GM20000 (cell line): Measurements from ENCODE around the gene WDR27.

Experiments used
- DNase-seq: peaks from one replicate; pipeline ENCODE4 v3.0.0; 2012; ENCODE audit warnings: low spot score
- TF ChIP-seq, protein P1 (sequence below): IDR thresholded peaks from 2 replicates; pipeline ENCODE4 v1.5.1; 2012; ENCODE audit warnings: mild to moderate bottlenecking, control low read depth; ENCODE audit errors: extremely low read depth, missing control alignments

Gene WDR27

DNA sequence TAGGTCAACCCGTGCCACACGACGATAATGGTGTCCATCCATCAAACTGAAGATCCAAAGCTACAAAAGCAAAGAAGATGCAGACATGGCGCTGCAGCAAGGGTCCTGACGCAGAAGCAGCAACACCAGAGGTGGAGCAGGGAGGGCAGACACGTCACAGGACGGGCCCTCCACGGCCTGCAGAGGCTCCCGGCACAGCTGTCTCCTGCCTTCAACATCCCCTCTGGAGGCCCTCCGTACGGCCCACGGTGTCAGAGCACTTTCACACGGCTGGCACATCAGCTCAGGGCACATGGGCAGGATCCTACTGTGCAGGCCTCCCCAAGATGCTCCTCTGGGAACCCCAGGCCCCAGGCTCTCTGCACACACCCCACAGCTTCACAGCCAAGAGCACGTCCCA lies 37.6 kb downstream of the WDR27 start:
- TF ChIP-seq, protein P1, sequence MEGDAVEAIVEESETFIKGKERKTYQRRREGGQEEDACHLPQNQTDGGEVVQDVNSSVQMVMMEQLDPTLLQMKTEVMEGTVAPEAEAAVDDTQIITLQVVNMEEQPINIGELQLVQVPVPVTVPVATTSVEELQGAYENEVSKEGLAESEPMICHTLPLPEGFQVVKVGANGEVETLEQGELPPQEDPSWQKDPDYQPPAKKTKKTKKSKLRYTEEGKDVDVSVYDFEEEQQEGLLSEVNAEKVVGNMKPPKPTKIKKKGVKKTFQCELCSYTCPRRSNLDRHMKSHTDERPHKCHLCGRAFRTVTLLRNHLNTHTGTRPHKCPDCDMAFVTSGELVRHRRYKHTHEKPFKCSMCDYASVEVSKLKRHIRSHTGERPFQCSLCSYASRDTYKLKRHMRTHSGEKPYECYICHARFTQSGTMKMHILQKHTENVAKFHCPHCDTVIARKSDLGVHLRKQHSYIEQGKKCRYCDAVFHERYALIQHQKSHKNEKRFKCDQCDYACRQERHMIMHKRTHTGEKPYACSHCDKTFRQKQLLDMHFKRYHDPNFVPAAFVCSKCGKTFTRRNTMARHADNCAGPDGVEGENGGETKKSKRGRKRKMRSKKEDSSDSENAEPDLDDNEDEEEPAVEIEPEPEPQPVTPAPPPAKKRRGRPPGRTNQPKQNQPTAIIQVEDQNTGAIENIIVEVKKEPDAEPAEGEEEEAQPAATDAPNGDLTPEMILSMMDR, result no peak

GRCh38 chr6:169663468-169663867 lies 38.4 kb downstream of the WDR27 start:
- DNase-seq, result no peak
- TF ChIP-seq, protein P1, result no peak

More for the DNA sequence above, 37.6 kb downstream of the WDR27 start:
- DNase-seq, result no peak

DNA sequence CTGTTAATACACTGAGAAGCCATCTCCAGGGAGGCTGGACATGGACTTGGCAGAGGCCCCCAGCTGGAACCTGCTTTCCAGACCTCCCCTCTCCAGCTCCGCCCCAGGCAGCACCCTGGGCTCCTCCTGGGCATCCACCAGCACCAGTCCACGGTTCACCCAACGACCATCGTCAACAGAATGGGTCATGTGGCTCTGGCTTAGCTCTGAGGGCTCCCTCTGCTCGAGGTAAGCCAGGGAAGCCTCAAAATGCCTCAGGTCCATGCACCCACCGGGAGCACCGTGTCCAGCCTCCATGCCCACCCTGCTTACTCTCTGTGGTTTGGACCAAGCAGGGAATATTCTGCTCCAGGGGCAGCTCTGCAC lies 40.5 kb downstream of the WDR27 start:
- no peak for DNase-seq
- TF ChIP-seq, protein P1, result no peak

DNA sequence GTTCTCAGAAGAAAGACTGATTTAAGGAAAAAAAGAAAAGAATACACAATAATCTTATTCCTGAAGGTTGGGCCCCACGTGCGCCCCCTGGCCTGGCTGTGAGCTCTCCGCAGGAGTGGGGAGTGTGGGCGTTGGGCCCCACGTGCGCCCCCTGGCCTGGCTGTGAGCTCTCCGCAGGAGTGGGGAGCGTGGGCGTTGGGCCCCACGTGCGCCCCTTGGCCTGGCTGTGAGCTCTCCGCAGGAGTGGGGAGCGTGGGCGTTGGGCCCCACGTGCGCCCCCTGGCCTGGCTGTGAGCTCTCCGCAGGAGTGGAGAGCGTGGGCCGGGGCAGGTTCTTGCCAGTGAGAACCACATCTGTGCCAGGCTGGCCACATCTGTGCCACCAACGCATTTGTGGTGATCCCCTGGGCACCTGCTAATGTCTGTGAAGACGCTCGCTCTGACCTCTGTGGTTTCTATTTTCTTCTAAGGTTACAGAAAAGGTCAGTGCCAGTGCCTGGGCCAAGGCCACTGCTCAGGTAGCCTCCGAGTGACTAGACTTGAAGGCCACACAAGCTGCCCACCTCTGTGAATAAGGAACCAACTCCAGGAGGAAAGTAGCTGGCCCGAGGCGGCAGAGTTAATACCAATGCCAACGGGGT lies 41.0 kb downstream of the WDR27 start:
- no peak for DNase-seq
- TF ChIP-seq, protein P1, result no peak

DNA sequence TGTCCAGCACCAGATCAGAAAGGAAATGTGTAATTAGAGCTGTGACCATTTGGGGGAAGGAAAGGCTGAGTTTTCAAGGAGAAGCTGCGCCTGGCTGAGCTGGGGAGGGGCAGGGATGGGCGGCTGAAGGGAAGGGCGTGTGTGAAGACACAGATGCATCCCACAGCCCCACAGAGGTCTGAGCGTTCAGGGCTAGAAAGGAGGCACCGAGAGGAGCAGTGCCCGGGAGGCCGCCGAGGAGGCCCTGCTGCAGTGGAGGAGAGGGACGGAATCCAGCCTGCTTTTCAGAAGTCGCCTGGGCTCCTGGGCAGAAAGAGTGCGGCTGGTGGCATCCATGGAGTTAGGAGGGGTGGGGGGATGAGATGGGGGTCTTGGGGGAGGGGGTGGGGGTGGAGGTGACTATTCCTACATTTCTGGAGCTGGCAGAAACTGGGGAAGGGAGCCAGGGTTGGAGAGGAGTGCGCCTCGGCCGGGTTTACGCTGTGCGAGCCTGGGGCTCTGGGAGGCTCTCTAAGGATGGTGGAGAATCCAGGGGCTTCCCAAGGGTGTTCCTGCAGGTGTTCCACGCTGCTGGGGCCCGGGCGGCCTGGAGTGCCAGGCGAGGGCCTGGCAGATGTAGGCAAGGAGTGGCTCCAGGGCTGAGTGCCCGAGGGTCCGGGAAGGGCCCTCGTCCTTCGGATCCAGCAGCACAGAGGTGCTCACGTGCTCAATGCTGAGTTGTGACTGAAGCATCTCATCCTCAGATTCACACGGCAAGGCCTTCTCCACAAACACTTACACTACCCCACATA lies 41.8 kb downstream of the WDR27 start:
- no peak for DNase-seq
- TF ChIP-seq, protein P1, result no peak

GRCh38 chr6:169657284-169657610 lies 44.6 kb downstream of the WDR27 start:
- DNase-seq, result no peak
- TF ChIP-seq, protein P1, result no peak

DNA sequence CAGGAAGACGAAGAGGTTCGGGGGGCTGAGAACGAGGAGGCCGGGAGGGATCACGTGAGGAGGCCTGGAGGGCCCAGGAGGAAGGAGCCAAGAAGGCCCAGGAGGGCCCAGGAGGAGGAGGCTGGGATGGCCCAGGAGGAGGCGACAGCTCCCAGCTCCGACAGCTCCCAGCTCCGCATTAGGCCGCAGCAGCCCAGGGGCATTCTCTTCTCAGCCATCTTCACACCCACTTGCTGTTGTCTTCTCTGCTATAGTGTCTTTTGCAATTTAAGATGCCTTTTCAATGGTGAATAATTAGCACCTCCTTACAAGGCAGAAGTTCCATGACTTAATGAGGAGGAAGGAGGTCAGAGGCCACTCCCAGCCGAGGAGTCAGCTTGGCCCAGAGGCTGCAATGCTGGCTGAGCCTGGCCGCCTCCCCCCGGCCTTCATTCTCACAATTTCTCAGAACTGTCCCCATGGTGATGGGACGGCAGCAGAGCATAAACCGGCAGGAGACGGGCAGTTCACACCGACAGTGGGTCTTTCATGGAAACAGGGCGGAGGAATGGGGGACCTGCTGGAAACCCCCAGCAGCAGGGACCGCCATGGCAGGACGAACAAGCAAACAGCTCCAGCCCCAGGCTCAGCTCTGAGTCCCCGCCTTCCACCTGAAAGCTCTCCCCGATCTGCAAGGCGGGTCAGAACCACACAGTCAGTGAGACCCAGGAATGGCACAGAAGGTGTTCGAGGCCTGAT lies 45.1 kb downstream of the WDR27 start:
- no peak for DNase-seq
- TF ChIP-seq, protein P1, result no peak
